AG20443 (cell line): ENCODE measurements around the gene NR1H2.
A peak's percentile ranks its signal among the peaks of the same experiment; 100 is the strongest.
"Not testable (repeated sequence)": the region's sequence is repeated elsewhere in the genome, so short reads cannot be mapped to it uniquely, and the experiment has no call there.

Source experiments
- DNase-seq: peaks from one replicate; pipeline ENCODE4 v3.0.0; 2012; ENCODE audit warnings: low spot score, mixed read lengths

Gene NR1H2

GRCh38 chr19:50376166-50377050 lies at the start of gene NR1H2:
Gene NR1H2 (plus strand): TSS chr19:50376457. CDS start chr19:50377606, 1,149 bp downstream.
- DNase-seq: peak; percentile 94

GRCh38 chr19:50327013-50327412 lies 49.2 kb upstream of the NR1H2 start:
- no peak for DNase-seq

DNA sequence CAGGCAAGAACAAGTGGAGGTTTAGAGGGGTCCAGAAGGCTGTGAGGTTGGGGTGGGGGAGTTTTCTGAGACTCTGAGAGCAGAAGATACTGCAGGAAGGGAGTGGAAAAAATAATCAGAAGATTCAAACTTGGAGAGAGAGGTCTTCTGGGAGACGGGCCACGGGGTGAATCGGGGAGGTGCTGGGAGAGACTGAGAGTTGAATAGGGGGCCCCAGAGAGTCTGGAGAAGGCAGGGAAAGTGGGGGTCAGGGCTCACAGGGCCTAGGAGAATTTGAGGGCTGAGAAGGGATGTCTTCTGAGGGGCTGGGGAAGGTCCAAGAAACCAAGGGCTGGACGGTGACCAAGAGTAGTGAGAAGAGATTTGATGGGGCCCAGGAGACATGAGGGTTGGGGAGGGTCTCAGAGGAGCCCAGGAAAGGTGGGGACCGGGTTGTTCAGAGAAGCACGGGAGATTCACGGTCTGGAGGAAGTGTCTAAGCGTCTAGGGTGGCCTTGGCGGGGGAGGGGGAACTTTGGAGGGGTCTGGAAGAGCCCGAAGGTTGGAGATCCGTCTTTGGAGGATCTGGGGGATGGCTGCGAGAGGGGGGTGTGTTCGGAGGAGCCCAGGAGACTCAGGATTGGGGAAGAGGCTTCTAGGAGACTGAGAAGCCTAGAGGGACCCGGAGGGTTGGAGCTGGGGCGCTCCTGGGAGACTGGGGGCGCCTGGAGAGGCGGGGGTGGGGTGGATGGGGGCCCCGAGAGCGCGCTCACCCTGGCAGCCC lies 48.6 kb upstream of the NR1H2 start:
- DNase-seq: no peak

DNA sequence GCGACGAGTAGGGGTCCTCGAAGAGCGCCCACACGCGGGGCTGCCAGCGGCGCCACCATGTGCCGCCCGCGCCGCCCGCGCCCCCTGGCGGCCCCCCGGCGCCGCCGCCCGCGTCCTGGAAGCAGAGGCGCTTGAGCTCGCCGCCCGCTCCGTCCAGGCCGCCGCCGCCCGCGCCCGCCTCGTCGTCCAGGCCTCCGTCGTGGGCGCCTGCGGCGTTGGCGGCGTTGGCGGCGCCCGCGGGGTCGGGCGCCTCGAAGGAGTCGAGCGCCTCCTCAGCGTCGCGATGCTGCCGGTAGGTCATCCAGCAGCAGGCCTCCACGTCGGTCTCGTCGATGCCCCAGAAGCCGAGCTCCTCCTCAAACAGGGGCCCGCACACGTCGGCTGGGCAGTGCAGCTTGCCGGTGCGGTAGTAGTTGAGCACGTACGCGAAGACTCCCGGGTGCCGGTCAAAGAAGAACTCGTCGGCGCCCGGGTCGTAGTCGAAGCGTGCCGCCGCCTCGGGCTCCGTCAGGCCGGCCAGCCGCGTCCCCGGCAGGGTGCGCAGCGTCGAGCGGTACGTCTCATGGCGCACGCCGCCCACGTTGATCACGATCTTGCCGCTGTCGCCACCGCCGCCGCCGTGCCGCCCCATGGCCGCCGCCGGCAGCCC lies 47.9 kb upstream of the NR1H2 start:
- no peak for DNase-seq

DNA sequence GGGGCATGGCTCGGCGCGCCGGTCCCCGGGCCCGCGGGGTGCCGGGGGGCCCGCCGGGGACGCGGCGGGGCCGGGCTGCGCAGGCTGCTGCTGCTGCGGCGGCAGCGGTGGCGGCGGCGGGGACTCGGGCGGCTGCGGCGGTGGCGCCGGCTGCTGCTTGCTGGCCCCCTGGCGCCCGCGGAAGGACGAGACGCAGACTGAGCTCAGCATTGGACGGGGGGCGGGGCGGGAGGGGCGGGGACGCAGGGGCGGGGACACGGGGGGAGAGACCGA lies 47.4 kb upstream of the NR1H2 start:
- DNase-seq: no peak

DNA sequence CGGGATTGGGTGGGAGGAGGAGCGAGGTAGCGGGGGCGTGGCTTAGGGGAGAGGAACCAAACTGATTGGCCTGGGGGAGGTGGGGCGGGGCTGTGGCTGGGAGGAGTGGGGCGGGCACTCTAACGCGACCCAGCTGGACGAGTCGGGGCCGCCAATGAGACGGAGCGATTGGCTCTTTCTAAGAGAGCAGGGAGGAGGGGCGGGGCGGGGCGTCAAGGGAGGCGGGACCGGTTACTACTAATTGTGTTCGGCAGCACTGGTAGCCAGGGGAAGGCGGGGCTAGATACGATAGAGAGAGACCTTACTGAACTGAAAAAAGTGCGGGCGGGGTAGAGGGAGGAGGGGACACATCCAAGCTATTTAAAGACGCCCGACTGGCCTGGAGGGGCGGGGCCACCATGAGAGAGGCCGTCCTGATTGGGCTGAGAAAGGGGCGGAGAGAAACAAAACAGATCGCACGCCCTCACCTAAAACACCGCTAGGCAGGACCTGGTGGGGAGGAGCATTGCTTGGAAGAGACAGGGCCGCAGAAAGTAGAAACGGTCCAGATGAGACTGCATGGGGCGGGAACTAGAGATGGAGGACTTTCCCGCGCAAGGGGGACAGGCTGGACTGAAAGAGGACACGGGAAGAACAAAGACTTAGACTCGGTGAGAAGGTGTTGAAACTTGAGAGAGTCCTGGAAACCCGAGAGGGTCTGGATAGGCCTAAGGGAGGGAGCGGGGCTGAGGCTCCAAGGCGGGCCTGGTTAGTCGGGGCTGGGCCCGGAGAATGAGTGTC lies 46.9 kb upstream of the NR1H2 start, which contains the start of gene KCNC3:
Gene KCNC3, minus strand, starts transcription at position 232 of the 780 bp plus-strand sequence. CDS start 295 bp downstream, outside the sequence.
- DNase-seq: peak; percentile 92

DNA sequence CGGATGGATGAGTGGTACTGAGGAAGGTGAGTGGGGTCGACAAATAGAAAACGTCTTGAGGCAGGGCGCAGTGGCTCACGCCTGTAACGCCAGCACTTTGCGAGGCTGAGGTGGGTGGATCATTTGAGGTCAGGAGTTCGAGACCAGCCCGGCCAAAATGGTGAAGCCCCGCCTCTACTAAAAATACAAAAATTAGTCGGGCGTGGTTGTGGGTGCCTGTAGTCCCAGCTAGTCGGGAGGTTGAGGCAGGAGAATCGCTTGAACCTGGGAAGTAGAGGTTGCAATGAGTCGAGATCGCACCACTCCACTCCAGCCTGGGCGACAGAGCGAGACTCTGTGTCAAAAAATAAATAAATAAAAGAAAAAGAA lies 46.3 kb upstream of the NR1H2 start:
- not testable (repeated sequence) for DNase-seq

- peak; percentile 75 for DNase-seq
These were observed 45.7 kb upstream of the NR1H2 start for GRCh38 chr19:50330365-50331078.

DNA sequence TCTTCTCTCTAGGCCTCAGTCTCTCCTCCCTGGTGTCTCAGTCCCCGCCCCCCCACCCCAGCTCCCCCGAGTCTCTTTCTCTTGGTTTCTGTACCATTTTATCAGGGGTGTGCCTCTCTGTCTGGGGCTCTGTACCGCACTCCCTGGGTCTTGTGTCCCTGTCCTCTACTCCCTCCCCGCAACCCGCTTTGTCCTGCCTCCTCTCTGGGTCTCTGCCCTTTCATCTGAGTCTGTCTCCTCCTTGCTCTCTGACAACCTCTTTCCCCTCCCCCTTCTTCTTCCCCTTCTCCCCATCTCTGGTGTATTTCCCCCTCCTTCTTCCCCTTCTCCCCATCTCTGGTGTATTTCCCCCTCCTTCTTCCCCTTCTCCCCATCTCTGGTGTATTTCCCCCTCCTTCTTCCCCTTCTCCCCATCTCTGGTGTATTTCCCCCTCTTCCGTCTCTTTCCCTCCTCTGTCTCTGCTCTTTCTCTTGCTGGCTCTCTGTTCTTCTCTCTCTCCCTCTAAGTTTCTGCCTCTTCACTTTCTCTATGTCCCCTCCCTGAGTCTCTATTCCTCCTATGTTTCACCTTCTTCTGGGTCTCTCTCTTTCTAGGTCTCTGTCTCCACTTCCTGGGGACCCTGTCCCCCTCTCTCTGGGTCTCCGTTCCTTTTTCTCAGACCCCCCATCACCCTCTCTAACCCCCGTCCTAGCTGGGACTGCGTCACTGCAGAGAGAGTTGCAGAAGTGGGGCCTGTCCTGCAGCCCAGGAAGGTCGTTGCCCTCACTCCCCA lies 44.9 kb upstream of the NR1H2 start:
- peak; percentile 9 for DNase-seq

GRCh38 chr19:50331994-50332243 lies 44.3 kb upstream of the NR1H2 start:
- peak; percentile 6 for DNase-seq

DNA sequence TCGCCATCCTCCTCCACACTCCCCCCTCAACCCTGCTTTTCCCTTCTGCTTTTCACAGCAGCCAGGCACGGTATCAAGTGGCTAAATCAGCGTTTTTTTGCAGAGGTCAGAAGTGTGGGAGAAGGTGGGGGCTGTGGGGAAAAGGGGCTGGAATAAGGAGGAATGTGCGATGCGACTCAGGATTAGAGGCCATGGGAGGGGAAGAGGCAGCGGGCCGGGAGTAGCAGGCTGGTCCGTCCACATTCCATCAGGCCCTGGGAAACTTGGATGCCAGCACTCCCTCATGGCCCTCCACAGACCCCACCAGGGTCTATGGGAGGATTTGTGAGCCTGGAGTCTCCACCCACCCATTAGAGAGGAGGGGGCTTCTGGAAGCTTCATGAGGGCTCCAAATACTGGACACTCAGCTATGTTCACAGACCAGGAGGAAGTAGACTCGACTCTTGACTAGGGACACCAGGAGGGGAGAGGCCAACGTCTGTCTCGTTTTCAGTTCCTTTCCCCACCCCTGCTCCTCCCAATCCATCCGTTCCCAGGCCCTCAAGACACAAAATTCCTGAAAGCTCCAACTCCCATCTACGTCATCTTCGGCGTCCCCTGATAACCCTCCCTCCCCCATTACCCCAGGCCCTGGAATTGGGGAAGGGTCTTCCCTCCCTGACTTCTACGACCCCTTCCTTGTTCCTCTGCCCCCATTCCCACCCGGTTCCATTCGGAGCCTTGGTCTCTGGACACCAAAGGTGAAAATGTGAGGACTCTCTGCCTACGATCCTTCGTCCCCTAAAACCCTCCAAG lies 43.8 kb upstream of the NR1H2 start:
- DNase-seq: peak; percentile 7

DNA sequence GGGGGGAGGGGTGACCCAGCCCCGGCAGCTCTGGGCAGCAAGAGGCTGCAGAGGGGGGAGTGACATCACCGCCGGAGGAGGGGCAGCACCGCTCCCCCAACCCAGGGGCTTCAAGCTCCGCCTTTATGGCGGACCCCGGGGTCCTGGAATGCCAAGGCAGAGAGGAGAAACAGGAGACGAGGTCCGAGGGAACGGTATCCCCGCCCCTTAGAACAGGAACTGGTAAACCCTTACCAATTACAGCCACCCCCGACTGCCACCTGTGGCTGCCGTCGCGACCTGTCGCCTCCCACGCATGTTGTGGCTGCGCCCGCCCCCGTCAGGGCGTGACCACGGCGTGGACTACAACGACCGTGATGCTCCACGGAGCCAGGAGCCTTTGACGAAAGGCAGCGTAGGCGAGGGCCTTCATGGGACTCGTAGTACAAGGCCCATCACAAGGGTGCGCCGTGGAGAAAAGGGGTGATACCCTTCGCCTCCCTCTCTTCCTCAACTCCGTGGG lies 43.0 kb upstream of the NR1H2 start:
- no peak for DNase-seq

DNA sequence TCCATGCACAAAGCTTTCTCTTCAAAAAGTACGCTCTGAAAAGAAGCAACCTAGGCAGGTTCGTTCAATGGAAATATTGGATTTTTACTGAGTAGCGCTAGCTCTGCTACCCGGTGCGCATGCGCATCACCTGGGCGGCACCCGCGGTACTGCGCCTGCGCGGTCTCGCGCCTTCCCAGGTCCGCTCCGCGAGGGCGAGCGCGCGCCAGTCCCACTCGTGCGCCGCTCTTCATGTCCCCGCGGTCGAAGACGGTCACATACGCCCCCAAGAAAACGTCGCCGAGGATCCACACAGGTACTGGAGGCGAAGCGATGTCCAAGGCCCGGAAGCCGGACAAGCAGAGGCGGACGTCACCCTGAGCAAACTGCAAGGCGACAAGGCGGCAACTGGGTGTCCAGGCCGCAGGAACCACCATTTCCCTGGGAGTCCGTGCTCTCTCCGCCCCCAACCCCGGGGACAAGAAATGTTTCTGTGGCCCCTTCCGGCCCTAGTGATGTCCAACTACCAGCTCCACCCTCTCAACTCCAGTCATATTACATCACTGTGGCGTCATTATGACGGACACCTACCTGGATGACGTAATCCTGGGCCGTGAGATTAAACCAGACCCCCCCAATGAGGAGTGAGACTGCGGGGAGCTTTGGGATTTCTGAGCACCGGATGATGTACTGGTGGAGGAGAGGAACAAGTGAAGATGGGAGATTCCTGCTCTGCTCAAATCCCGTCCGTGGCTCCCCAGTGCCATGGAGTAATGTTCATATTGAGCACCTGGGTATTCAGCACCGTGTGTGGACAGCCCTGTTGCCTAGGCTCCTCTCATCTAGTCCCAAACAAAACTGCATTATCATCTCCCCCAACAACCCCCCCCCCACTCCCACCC lies 42.3 kb upstream of the NR1H2 start:
- DNase-seq: peak; percentile 99

- DNase-seq: peak; percentile 3
These were observed 41.4 kb upstream of the NR1H2 start for GRCh38 chr19:50334741-50335421.

DNA sequence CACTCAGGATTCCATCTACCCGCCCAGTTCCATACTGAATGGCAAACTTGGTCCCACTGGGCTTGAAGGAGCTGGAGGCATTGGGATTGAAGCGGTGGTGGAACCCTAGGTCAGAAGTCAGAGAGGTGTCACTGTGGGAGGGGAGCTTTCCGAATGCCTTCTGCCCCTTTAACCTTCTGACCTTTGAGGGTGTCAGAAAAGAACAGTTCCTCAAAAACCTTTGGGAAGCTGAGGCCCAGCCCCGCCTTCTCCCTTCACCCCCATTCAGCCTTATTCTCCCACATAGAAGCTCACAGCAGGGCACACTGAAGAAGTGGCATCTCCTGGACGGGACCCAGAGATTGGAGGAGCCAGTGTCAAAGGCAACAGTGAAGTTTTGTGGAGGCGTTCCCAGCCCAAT lies 39.2 kb upstream of the NR1H2 start:
- not testable (repeated sequence) for DNase-seq

DNA sequence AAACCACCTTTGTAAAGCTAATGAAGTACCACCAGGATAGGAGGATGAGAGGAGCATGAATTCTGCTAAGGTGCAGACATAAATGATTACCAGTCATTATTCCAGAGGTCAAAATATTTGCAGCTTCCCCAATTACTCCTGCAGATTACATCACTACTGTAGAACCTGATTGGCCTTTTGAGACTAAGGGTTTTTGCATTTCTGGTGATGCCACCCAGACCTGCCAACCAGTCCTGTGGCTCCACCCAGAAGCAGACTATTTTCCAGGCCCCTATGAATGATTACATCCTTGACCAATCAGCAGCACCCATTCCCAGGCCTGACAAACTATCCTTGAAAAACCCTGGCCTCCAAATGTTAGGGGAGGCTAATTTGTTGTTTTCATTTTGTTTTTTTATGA lies 35.9 kb upstream of the NR1H2 start:
- DNase-seq: no peak

DNA sequence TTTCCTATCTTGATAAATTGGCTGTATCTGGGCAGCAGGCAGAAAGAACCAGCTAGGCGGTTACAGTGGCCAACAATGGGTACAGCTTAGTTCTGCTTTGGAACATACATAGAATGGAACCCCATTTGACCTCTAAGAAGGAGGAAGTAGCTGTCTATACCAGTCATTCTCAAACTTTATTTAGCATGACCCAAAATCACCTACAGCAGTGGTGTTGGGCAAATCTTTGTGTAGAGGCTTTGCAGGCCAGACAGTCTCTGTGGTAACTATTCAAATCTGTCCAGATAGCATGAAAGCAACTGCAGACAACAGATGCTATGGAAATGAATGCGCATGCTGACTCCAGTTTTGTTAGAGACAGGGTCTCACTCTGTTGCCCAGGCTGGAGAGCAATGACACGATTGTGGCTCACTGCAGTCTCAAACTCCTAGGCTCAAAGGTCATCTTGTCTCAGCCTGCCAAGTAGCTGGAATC lies 35.1 kb upstream of the NR1H2 start:
- DNase-seq: peak; percentile 1
